ENCODE measurements around the gene GFOD1. TPM values are rescaled to one million over a fixed set of nuclear protein-coding genes. Genes with fewer than 3 reads are reported as not detected.

The GFOD1 gene
- total and polyA plus RNA-seq, 2 of the 4 experiments (the other 2 are of a cell fraction) = 1.8 to 3.4 TPM

DNA sequence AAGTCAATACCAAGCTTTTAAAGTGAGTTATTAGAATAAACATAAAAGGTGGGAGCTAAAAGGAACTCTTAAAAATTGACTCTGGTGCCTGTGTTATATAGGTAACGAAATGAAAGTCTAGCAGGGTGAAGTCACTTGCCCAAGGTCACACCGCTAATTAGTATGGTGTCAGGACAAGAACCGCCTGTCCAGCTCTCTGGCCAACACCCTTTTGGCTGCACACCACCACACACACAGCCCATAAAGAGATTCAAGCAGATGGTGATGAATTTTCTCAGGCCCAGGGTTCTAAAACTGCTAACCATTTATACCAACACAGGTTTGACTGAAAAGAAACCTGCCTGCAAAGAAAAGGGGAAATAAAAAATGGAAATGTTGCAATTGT is 20.2 kb downstream of the GFOD1 start:
- no peak overlapping the region for H3K56ac ChIP-seq (ENCODE audit: extremely low read depth, insufficient read depth, low read length)
- no peak overlapping the region for H2BK5ac ChIP-seq (ENCODE audit: low read depth, low read length, poor library complexity, severe bottlenecking)
- H2AFZ ChIP-seq (replicated peaks; ENCODE audit: low read length, poor library complexity) = no peak overlapping the region
- H4K8ac ChIP-seq (ENCODE audit: low read depth in 2 of 2, low read length in 2 of 2) = no peak overlapping the region
- no peak overlapping the region; the same call in 1 of the 2 replicates for H3K4me2 ChIP-seq (ENCODE audit: low read depth, low read length)
- H3K27ac ChIP-seq (ENCODE audit: insufficient read depth, low read length) = no peak overlapping the region
- no peak overlapping the region for H2AK9ac ChIP-seq (replicated peaks; ENCODE audit: low read depth, low read length, poor library complexity)
- no peak overlapping the region for H4K5ac ChIP-seq (ENCODE audit: low read depth, low read length)
- H3K9ac ChIP-seq (ENCODE audit: low read depth, low read length) = no peak overlapping the region
- H2BK120ac ChIP-seq (ENCODE audit: low read depth, low read length) = no peak overlapping the region
- intact Hi-C loops (cut with micrococcal nuclease) (no loop called here), dilution Hi-C loops (cut with HindIII; ENCODE audit: low sequenced_read_pairs, unreplicated experiment) (no loop called here), in situ Hi-C loops (cut with MboI; ENCODE audit: low sequenced_read_pairs) (no loop called here)
- no peak overlapping the region for H3K4ac ChIP-seq (ENCODE audit: low read depth, low read length)
- 0 out of 2 replicates have a peak, but pooled peaks cover 4% of the 10 kb centered on the region for H4K20me1 ChIP-seq (ENCODE audit: insufficient read depth, low read length)
- H2BK15ac ChIP-seq (ENCODE audit: low read depth, low read length) = no peak overlapping the region
- H3K14ac ChIP-seq (replicated peaks; ENCODE audit: low read depth, low read length) = no peak overlapping the region
- no peak overlapping the region for H3K4me3 ChIP-seq (ENCODE audit: insufficient read depth, low read depth, low read length)
- no peak overlapping the region for H2BK20ac ChIP-seq (ENCODE audit: low read depth, low read length)
- DNase-seq (no peak), ATAC-seq (ENCODE audit: low read depth) (no peak)
- no peaks in the 10 kb centered on the region for H3K27me3 ChIP-seq (ENCODE audit: control insufficient read depth, insufficient read depth, low read length)
- TF ChIP-seq MAZ (IDR thresholded peaks at IDR 0.05; ENCODE audit: borderline replicate concordance, low read depth, low read length) (no peak), CEBPB (IDR thresholded peaks at IDR 0.05; ENCODE audit: low read depth, low read length) (no peak), MAFK (IDR thresholded peaks at IDR 0.05; ENCODE audit: low read depth, low read length) (no peak), RAD21 (IDR thresholded peaks at IDR 0.05; ENCODE audit: low read length) (no peak), RCOR1 (IDR thresholded peaks at IDR 0.05; ENCODE audit: insufficient replicate concordance, low read length) (no peak), POLR2A (IDR thresholded peaks at IDR 0.05; ENCODE audit: low read depth, low read length) (no peak), FOS (IDR thresholded peaks at IDR 0.05; ENCODE audit: low read depth, low read length) (no peak), RFX5 (IDR thresholded peaks at IDR 0.05; ENCODE audit: low read depth, low read length) (no peak), SMC3 (IDR thresholded peaks at IDR 0.05; ENCODE audit: low read depth, low read length) (no peak), NFE2L2 (IDR thresholded peaks at IDR 0.05; ENCODE audit: low read depth, low read length) (no peak), CHD1 (IDR thresholded peaks at IDR 0.05; ENCODE audit: low read depth, low read length) (no peak), MXI1 (IDR thresholded peaks at IDR 0.05; ENCODE audit: borderline replicate concordance, low read depth, low read length) (no peak), BHLHE40 (IDR thresholded peaks at IDR 0.05; ENCODE audit: low read depth, low read length) (no peak)
- TF ChIP-seq, protein P1, sequence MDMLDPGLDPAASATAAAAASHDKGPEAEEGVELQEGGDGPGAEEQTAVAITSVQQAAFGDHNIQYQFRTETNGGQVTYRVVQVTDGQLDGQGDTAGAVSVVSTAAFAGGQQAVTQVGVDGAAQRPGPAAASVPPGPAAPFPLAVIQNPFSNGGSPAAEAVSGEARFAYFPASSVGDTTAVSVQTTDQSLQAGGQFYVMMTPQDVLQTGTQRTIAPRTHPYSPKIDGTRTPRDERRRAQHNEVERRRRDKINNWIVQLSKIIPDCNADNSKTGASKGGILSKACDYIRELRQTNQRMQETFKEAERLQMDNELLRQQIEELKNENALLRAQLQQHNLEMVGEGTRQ (IDR thresholded peaks at IDR 0.05; ENCODE audit: low read depth, low read length) = no peak
- TF ChIP-seq, protein P2, sequence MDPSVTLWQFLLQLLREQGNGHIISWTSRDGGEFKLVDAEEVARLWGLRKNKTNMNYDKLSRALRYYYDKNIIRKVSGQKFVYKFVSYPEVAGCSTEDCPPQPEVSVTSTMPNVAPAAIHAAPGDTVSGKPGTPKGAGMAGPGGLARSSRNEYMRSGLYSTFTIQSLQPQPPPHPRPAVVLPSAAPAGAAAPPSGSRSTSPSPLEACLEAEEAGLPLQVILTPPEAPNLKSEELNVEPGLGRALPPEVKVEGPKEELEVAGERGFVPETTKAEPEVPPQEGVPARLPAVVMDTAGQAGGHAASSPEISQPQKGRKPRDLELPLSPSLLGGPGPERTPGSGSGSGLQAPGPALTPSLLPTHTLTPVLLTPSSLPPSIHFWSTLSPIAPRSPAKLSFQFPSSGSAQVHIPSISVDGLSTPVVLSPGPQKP (IDR thresholded peaks at IDR 0.05; ENCODE audit: borderline replicate concordance, low read depth, low read length) = no peak
- TF ChIP-seq, protein P3, sequence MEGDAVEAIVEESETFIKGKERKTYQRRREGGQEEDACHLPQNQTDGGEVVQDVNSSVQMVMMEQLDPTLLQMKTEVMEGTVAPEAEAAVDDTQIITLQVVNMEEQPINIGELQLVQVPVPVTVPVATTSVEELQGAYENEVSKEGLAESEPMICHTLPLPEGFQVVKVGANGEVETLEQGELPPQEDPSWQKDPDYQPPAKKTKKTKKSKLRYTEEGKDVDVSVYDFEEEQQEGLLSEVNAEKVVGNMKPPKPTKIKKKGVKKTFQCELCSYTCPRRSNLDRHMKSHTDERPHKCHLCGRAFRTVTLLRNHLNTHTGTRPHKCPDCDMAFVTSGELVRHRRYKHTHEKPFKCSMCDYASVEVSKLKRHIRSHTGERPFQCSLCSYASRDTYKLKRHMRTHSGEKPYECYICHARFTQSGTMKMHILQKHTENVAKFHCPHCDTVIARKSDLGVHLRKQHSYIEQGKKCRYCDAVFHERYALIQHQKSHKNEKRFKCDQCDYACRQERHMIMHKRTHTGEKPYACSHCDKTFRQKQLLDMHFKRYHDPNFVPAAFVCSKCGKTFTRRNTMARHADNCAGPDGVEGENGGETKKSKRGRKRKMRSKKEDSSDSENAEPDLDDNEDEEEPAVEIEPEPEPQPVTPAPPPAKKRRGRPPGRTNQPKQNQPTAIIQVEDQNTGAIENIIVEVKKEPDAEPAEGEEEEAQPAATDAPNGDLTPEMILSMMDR (conservative IDR thresholded peaks at IDR 0.05; ENCODE audit: low read depth, low read length) = no peak
- peaks cover 4% of the 10 kb centered on the region for H3K9me3 ChIP-seq (ENCODE audit: control insufficient read depth, insufficient read depth, low read length)
- H3K4me1 ChIP-seq (ENCODE audit: control insufficient read depth, insufficient read depth, low read length) = peaks cover 13% of the 10 kb centered on the region
- peaks cover 15% of the 10 kb centered on the region; the same call in 1 of the 2 replicates for H3K9me1 ChIP-seq (ENCODE audit: insufficient read depth, low read length)
- ChIA-PET CTCF (no interaction called here), POLR2A (ENCODE audit: unreplicated experiment) (no interaction called here)
- no TSS peak for BruUV-seq (replicated peaks)
- H3K36me3 ChIP-seq (ENCODE audit: control insufficient read depth, insufficient read depth, low read length) = no peaks in the 10 kb centered on the region
- WGBS, 2 experiments (ENCODE audit: extremely low coverage in 2 of 2, insufficient read length in 1 of 2) = no CpG with 5 or more reads among the region's 3 CpGs
- no peak overlapping the region for H3K23ac ChIP-seq (ENCODE audit: low read depth, low read length)
- no peak overlapping the region for H2AK5ac ChIP-seq (ENCODE audit: low read depth, low read length)
- H3K18ac ChIP-seq (ENCODE audit: low read depth, low read length) = no peak overlapping the region
- peaks cover 0 to 40% of the 10 kb centered on the region in 2 experiments; a peak in 2 of 4 replicates for H3K79me1 ChIP-seq (ENCODE audit: low read depth in 1 of 2, low read length in 2 of 2)
- no peak overlapping the region for H4K91ac ChIP-seq (ENCODE audit: insufficient read depth, low read depth, low read length)
